Activated CD4-positive, alpha-beta T cell treated with anti-CD3 and anti-CD28 coated beads, Interleukin-2, amount 50 U/mL, for 4 hours (primary cell): Measurements from ENCODE around the gene TCOF1.
"Not testable (repeated sequence)": the region's sequence is repeated elsewhere in the genome, so short reads cannot be mapped to it uniquely, and the experiment has no call there.

ENCODE experiments used
- DNase-seq, 2 experiments: peaks; one replicate each; pipeline ENCODE4 v3.0.0-alpha.2; 2020

Gene TCOF1

GRCh38 chr5:150408231-150408943 is 50.9 kb downstream of the TCOF1 start:
- no peak for DNase-seq

- peak; percentile 20 to 30 for DNase-seq
Observed at GRCh38 chr5:150409638-150410523, 52.4 kb downstream of the TCOF1 start.

GRCh38 chr5:150410524-150411244 is 53.2 kb downstream of the TCOF1 start:
- peak; percentile 33 to 36 for DNase-seq

GRCh38 chr5:150411245-150411979 is 53.9 kb downstream of the TCOF1 start:
- DNase-seq = peak; percentile 66 to 69

- peak; percentile 87 to 90 for DNase-seq
Observed at GRCh38 chr5:150412319-150413175, 55.0 kb downstream of the TCOF1 start, which contains the start of gene CD74. Gene CD74, minus strand, starts transcription at chr5:150412910. Its CDS starts 161 bp downstream, at chr5:150412749.

GRCh38 chr5:150413176-150413901 is 55.8 kb downstream of the TCOF1 start:
- DNase-seq = no peak

GRCh38 chr5:150413902-150414790 is 56.6 kb downstream of the TCOF1 start:
- DNase-seq = not testable (repeated sequence)

GRCh38 chr5:150419630-150420270 is 62.3 kb downstream of the TCOF1 start:
- no peak for DNase-seq

- DNase-seq = no peak
Observed at GRCh38 chr5:150422075-150422474, 64.6 kb downstream of the TCOF1 start.

- DNase-seq = no peak
Observed at GRCh38 chr5:150422758-150423157, 65.3 kb downstream of the TCOF1 start.

- not testable (repeated sequence) for DNase-seq
Observed at GRCh38 chr5:150426165-150426564, 68.7 kb downstream of the TCOF1 start.

GRCh38 chr5:150428106-150428876 is 70.8 kb downstream of the TCOF1 start:
- DNase-seq = no peak

GRCh38 chr5:150428978-150429377 is 71.5 kb downstream of the TCOF1 start:
- DNase-seq = no peak

- no peak for DNase-seq
Observed at GRCh38 chr5:150429410-150429873, 71.9 kb downstream of the TCOF1 start.

GRCh38 chr5:150431048-150431447 is 73.6 kb downstream of the TCOF1 start:
- DNase-seq = no peak

- DNase-seq = no peak
Observed at GRCh38 chr5:150431574-150431973, 74.1 kb downstream of the TCOF1 start.

- no peak for DNase-seq
Observed at GRCh38 chr5:150434464-150434863, 77.0 kb downstream of the TCOF1 start.

GRCh38 chr5:150436141-150436680 is 78.7 kb downstream of the TCOF1 start:
- peak; percentile 91 to 93 for DNase-seq
